GM23338 (cell line): Measurements from ENCODE around the gene MIAT. TPM values are rescaled to one million over a fixed set of nuclear protein-coding genes. Genes with fewer than 3 reads are reported as not detected.

Experiments used
- ATAC-seq: fragments of 200-7000 bp; cut with Tn5 transposase; 3 replicates; pipeline ENCODE4 v1.9.1; 2020
- DNase-seq: peaks from one replicate; pipeline ENCODE4 v3.0.0-alpha.2; 2015; ENCODE audit warnings: low spot score
- H2AFZ ChIP-seq: fragments of 200-600 bp; sonication (generic); 2 replicates; pipeline ENCODE4 v1.8.0; 2016; ENCODE audit warnings: antibody characterized with exemption, mild to moderate bottlenecking, moderate library complexity
- H3F3A ChIP-seq: fragments of 200-600 bp; sonication (generic); replicated peaks from 2 replicates; pipeline ENCODE4 v1.8.0; 2017; ENCODE audit warnings: antibody characterized with exemption, mixed run types, low read depth
- H3K27ac ChIP-seq: fragments of 200-600 bp; sonication (generic); 2 replicates; pipeline ENCODE4 v1.6.1; 2016; ENCODE audit warnings: low read depth
- H3K27me3 ChIP-seq: fragments of 200-600 bp; sonication (generic); 2 replicates; pipeline ENCODE4 v1.8.0; 2016; ENCODE audit warnings: mild to moderate bottlenecking, mixed run types, moderate library complexity; ENCODE audit not compliant: insufficient read depth
- H3K36me3 ChIP-seq: fragments of 200-600 bp; sonication (generic); 2 replicates; pipeline ENCODE4 v1.8.0; 2016; ENCODE audit warnings: mild to moderate bottlenecking; ENCODE audit not compliant: insufficient read depth
- H3K4me1 ChIP-seq: fragments of 200-600 bp; sonication (generic); 2 replicates; pipeline ENCODE4 v1.8.0; 2016; ENCODE audit warnings: mild to moderate bottlenecking, moderate library complexity; ENCODE audit not compliant: insufficient read depth
- H3K4me2 ChIP-seq: fragments of 200-600 bp; sonication (generic); 2 replicates; pipeline ENCODE4 v1.7.1; 2017; ENCODE audit warnings: mixed run types
- H3K4me3 ChIP-seq: fragments of 200-600 bp; sonication (generic); 2 replicates; pipeline ENCODE4 v1.6.1; 2016; ENCODE audit warnings: mixed run types
- H3K79me2 ChIP-seq: fragments of 200-600 bp; sonication (generic); replicated peaks from 2 replicates; pipeline ENCODE4 v1.8.0; 2017; ENCODE audit warnings: mild to moderate bottlenecking; ENCODE audit not compliant: insufficient read depth
- H3K9me2 ChIP-seq: fragments of 200-600 bp; sonication (generic); 2 replicates; pipeline ENCODE4 v1.8.0; 2017; ENCODE audit not compliant: insufficient read depth
- H4K20me1 ChIP-seq: fragments of 200-600 bp; sonication (generic); replicated peaks from 2 replicates; pipeline ENCODE4 v1.8.0; 2017; ENCODE audit warnings: mild to moderate bottlenecking; ENCODE audit not compliant: insufficient read depth
- H3K27ac Mint-ChIP-seq: 2 replicates; pipeline ENCODE4 v1.8.0; 2020; ENCODE audit warnings: inconsistent platforms, mild to moderate bottlenecking, moderate library complexity, mixed read lengths
- H3K27me3 Mint-ChIP-seq: 3 replicates; pipeline ENCODE4 v1.8.0; 2022; ENCODE audit warnings: low read depth, mild to moderate bottlenecking, moderate library complexity, mixed read lengths, inconsistent platforms; ENCODE audit not compliant: insufficient read depth, poor library complexity
- H3K36me3 Mint-ChIP-seq: 3 replicates; pipeline ENCODE4 v1.8.0; 2021; ENCODE audit warnings: low read depth, mild to moderate bottlenecking, inconsistent platforms, moderate library complexity, mixed read lengths
- H3K4me1 Mint-ChIP-seq: 3 replicates; pipeline ENCODE4 v1.8.0; 2020; ENCODE audit warnings: mild to moderate bottlenecking, inconsistent platforms, mixed read lengths
- H3K4me3 Mint-ChIP-seq: 3 replicates; pipeline ENCODE4 v1.8.0; 2021; ENCODE audit warnings: moderate library complexity, mild to moderate bottlenecking, inconsistent platforms, mixed read lengths
- H3K9me3 Mint-ChIP-seq: 3 replicates; pipeline ENCODE4 v1.8.0; 2020; ENCODE audit warnings: moderate library complexity, mild to moderate bottlenecking, inconsistent platforms, mixed read lengths
- CREB1 ChIP-seq: fragments of 250-450 bp; sonication (Bioruptor Pico); IDR thresholded peaks from 2 replicates; pipeline ENCODE4 v1.5.0; 2020; ENCODE audit warnings: low read depth, mild to moderate bottlenecking, moderate library complexity
- CTCF ChIP-seq, 2 experiments: fragments of 200-600 bp in 1 of 2; sonication (generic) in 1 of 2; conservative IDR thresholded peaks; 2 replicates each; pipeline versions ENCODE4 v1.5.1 to v1.6.1; 2016 to 2017; ENCODE audit warnings: antibody characterized with exemption in 2 of 2, low read depth in 2 of 2, mild to moderate bottlenecking in 2 of 2, moderate library complexity in 1 of 2
- EZH2 ChIP-seq: fragments of 200-600 bp; sonication (generic); IDR thresholded peaks from one replicate; pipeline ENCODE4 v1.8.0; 2017; ENCODE audit warnings: antibody characterized with exemption, mild to moderate bottlenecking, low read depth; ENCODE audit not compliant: unreplicated experiment
- EZH2phosphoT487 ChIP-seq: fragments of 200-600 bp; sonication (generic); IDR thresholded peaks from one replicate; pipeline ENCODE4 v1.8.1; 2018; ENCODE audit warnings: antibody characterized with exemption; ENCODE audit not compliant: unreplicated experiment
- JUNB ChIP-seq: IDR thresholded peaks from one replicate; pipeline ENCODE4 v1.6.1; 2016; ENCODE audit warnings: antibody characterized with exemption; ENCODE audit not compliant: unreplicated experiment
- NANOG ChIP-seq: IDR thresholded peaks from 2 replicates; pipeline ENCODE4 v1.6.1; 2016; ENCODE audit warnings: antibody characterized with exemption, borderline replicate concordance
- POLR2AphosphoS5 ChIP-seq: IDR thresholded peaks from 2 replicates; pipeline ENCODE4 v1.6.1; 2016; ENCODE audit warnings: antibody characterized with exemption, low read depth
- STAT1 ChIP-seq: IDR thresholded peaks from one replicate; pipeline ENCODE4 v1.6.1; 2016; ENCODE audit warnings: antibody characterized with exemption; ENCODE audit not compliant: unreplicated experiment
- ZNF114 ChIP-seq: fragments of 250-450 bp; sonication (Bioruptor Pico); IDR thresholded peaks from 2 replicates; pipeline ENCODE4 v1.5.0; 2020; ENCODE audit warnings: mild to moderate bottlenecking, moderate library complexity
- ZNF331 ChIP-seq: fragments of 250-450 bp; sonication (Bioruptor Pico); IDR thresholded peaks from 2 replicates; pipeline ENCODE4 v1.5.0; 2020; ENCODE audit warnings: low read depth, mild to moderate bottlenecking, moderate library complexity
- ZNF462 ChIP-seq: fragments of 250-450 bp; sonication (Bioruptor Pico); IDR thresholded peaks from 2 replicates; pipeline ENCODE4 v1.5.0; 2020; ENCODE audit warnings: mild to moderate bottlenecking, moderate library complexity
- polyA plus RNA-seq: library from polyadenylated mRNA; unstranded; fragments of >200 nt; fragmentation: Nextera tagmentation; extraction: Ambion mirVana; gene quantifications from 2 replicates; pipeline ENCODE4 v1.2.1, GENCODE V29; 2016
- total RNA-seq: library from RNA; depleted of rRNA; stranded (reverse); fragments of >200 nt; shearing (Covaris generic); gene quantifications from 2 replicates; pipeline ENCODE4 v1.2.3, GENCODE V29; 2014
- TF ChIP-seq, protein P1 (sequence below): IDR thresholded peaks from 2 replicates; pipeline ENCODE4 v1.6.1; 2016; ENCODE audit warnings: antibody characterized with exemption
- TF ChIP-seq, protein P2 (sequence below): IDR thresholded peaks from one replicate; pipeline ENCODE4 v1.6.1; 2018; ENCODE audit warnings: antibody characterized with exemption; ENCODE audit not compliant: unreplicated experiment

MIAT gene
- total and polyA plus RNA-seq, 2 experiments from 2014 or later: 10.0 to 63.6 TPM

DNA sequence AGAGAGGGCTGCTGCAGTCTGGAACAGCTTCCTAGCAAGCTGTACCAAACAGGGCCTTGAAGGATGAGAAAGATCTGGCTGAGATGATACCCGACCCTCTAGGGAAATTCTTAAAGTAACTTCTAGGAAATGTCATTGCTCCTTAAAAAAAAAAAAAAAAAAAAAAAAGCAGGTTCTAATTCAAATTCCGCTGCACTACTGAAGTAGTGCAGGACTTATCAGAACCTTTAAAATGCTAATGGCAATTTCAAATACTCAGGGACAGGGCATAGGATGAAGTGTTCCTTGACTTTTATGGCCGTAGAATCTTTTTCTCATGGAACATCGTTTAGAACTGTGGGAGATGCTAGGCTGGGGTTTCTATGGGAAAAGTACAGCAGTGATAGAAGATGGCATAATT is 13.1 kb downstream of the MIAT start:
- H3K4me3 Mint-ChIP-seq: no peak overlapping the region; the same call in 2 of the 3 replicates
- no peak overlapping the region for H2AFZ ChIP-seq
- peaks cover 27% of the 10 kb centered on the region for H3K4me1 ChIP-seq
- peaks cover 26% of the 10 kb centered on the region for H3K27me3 Mint-ChIP-seq
- TF ChIP-seq POLR2AphosphoS5 (no peak), ZNF462 (CRISPR knock-in tag) (no peak), ZNF114 (no peak), NANOG (no peak), ZNF331 (CRISPR knock-in tag) (no peak), CREB1 (CRISPR knock-in tag) (no peak), EZH2phosphoT487 (no peak), STAT1 (no peak), JUNB (no peak), CTCF (conservative IDR thresholded peaks at IDR 0.05; ENCODE audit: low read depth in 2 of 2) (no peak), EZH2 (no peak)
- TF ChIP-seq, protein P1, sequence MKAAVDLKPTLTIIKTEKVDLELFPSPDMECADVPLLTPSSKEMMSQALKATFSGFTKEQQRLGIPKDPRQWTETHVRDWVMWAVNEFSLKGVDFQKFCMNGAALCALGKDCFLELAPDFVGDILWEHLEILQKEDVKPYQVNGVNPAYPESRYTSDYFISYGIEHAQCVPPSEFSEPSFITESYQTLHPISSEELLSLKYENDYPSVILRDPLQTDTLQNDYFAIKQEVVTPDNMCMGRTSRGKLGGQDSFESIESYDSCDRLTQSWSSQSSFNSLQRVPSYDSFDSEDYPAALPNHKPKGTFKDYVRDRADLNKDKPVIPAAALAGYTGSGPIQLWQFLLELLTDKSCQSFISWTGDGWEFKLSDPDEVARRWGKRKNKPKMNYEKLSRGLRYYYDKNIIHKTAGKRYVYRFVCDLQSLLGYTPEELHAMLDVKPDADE: no peak
- TF ChIP-seq, protein P2, sequence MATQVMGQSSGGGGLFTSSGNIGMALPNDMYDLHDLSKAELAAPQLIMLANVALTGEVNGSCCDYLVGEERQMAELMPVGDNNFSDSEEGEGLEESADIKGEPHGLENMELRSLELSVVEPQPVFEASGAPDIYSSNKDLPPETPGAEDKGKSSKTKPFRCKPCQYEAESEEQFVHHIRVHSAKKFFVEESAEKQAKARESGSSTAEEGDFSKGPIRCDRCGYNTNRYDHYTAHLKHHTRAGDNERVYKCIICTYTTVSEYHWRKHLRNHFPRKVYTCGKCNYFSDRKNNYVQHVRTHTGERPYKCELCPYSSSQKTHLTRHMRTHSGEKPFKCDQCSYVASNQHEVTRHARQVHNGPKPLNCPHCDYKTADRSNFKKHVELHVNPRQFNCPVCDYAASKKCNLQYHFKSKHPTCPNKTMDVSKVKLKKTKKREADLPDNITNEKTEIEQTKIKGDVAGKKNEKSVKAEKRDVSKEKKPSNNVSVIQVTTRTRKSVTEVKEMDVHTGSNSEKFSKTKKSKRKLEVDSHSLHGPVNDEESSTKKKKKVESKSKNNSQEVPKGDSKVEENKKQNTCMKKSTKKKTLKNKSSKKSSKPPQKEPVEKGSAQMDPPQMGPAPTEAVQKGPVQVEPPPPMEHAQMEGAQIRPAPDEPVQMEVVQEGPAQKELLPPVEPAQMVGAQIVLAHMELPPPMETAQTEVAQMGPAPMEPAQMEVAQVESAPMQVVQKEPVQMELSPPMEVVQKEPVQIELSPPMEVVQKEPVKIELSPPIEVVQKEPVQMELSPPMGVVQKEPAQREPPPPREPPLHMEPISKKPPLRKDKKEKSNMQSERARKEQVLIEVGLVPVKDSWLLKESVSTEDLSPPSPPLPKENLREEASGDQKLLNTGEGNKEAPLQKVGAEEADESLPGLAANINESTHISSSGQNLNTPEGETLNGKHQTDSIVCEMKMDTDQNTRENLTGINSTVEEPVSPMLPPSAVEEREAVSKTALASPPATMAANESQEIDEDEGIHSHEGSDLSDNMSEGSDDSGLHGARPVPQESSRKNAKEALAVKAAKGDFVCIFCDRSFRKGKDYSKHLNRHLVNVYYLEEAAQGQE: no peak
- ATAC-seq (no peak), DNase-seq (no peak)
- H3K27ac ChIP-seq: no peak overlapping the region
- H3K27me3 ChIP-seq: no peaks in the 10 kb centered on the region
- H4K20me1 ChIP-seq: peaks cover 2% of the 10 kb centered on the region; the same call in 1 of the 2 replicates
- H3K9me3 Mint-ChIP-seq: no peaks in the 10 kb centered on the region; the same call in 2 of the 3 replicates
- H3K79me2 ChIP-seq: peaks cover 13% of the 10 kb centered on the region; the same call in 1 of the 2 replicates
- H3K9me2 ChIP-seq: no peaks in the 10 kb centered on the region
- 0 out of 2 replicates have a peak, but pooled peaks cover 12% of the 10 kb centered on the region for H3K36me3 ChIP-seq
- H3K4me2 ChIP-seq: no peak overlapping the region
- H3K36me3 Mint-ChIP-seq: peaks cover 50% of the 10 kb centered on the region
- H3K4me3 ChIP-seq: no peak overlapping the region
- peak overlapping the region; percentile 79; the same call in 1 of the 2 replicates for H3K27ac Mint-ChIP-seq
- H3F3A ChIP-seq: peaks cover 63% of the 10 kb centered on the region
- peaks cover 65% of the 10 kb centered on the region for H3K4me1 Mint-ChIP-seq
